DND-41 (cell line): ENCODE data around the gene KLF3.

Source experiments
- ATAC-seq: fragments of 200-7000 bp; cut with Tn5 transposase; 3 replicates; pipeline ENCODE4 v1.9.1; 2021; ENCODE audit warnings: low read depth; ENCODE audit not compliant: insufficient read depth
- DNase-seq: peaks from one replicate; pipeline ENCODE4 v3.0.0-alpha.2; 2020
- H2AFZ ChIP-seq: 2 replicates; pipeline ENCODE4 v1.6.0; 2012; ENCODE audit warnings: low read depth, low read length
- H3K27ac ChIP-seq: 2 replicates; pipeline ENCODE4 v1.5.1; 2012; ENCODE audit warnings: low read length, inconsistent platforms
- H3K27me3 ChIP-seq: fragments of 200-600 bp; sonication (generic); 2 replicates; pipeline ENCODE4 v1.6.0; 2012; ENCODE audit warnings: low read length, mild to moderate bottlenecking, inconsistent platforms; ENCODE audit not compliant: insufficient read depth, poor library complexity
- H3K36me3 ChIP-seq: 2 replicates; pipeline ENCODE4 v1.5.1; 2012; ENCODE audit warnings: low read length, inconsistent platforms; ENCODE audit not compliant: insufficient read depth
- H3K4me1 ChIP-seq: 2 replicates; pipeline ENCODE4 v1.5.1; 2012; ENCODE audit warnings: mild to moderate bottlenecking, low read length; ENCODE audit not compliant: insufficient read depth
- H3K4me2 ChIP-seq: 2 replicates; pipeline ENCODE4 v1.6.0; 2012; ENCODE audit warnings: mild to moderate bottlenecking, moderate library complexity, low read length, inconsistent platforms; ENCODE audit not compliant: insufficient read depth
- H3K4me3 ChIP-seq, 2 experiments: fragments of 200-600 bp in 1 of 2; shearing (Covaris generic) in 1 of 2; 2 replicates each; pipeline ENCODE4 v1.5.1; 2012 to 2016; ENCODE audit warnings: inconsistent platforms in 2 of 2, low read length in 2 of 2, mild to moderate bottlenecking in 2 of 2, low read depth in 1 of 2, moderate library complexity in 1 of 2
- H3K79me2 ChIP-seq: 2 replicates; pipeline ENCODE4 v1.6.0; 2012; ENCODE audit warnings: low read length, inconsistent platforms; ENCODE audit not compliant: insufficient read depth
- H3K9ac ChIP-seq: 2 replicates; pipeline ENCODE4 v1.6.0; 2012; ENCODE audit warnings: low read depth, mild to moderate bottlenecking, inconsistent platforms, low read length, moderate library complexity
- H3K9me3 ChIP-seq: 2 replicates; pipeline ENCODE4 v1.5.1; 2012; ENCODE audit warnings: low read length, moderate library complexity, mild to moderate bottlenecking, inconsistent platforms; ENCODE audit not compliant: insufficient read depth, severe bottlenecking
- H4K20me1 ChIP-seq: 2 replicates; pipeline ENCODE4 v1.6.0; 2012; ENCODE audit warnings: low read length; ENCODE audit not compliant: insufficient read depth
- EZH2 ChIP-seq: IDR thresholded peaks from 3 replicates; pipeline ENCODE4 v1.6.1; 2012; ENCODE audit warnings: borderline replicate concordance, low read depth, mild to moderate bottlenecking, moderate library complexity, low read length, inconsistent platforms; ENCODE audit not compliant: severe bottlenecking
- TF ChIP-seq, protein P1 (sequence below): IDR thresholded peaks from 2 replicates; pipeline ENCODE4 v1.5.1; 2012; ENCODE audit warnings: borderline replicate concordance, low read length, moderate library complexity, mild to moderate bottlenecking; ENCODE audit not compliant: poor library complexity, severe bottlenecking; ENCODE audit errors: extremely low read depth

The KLF3 gene

DNA sequence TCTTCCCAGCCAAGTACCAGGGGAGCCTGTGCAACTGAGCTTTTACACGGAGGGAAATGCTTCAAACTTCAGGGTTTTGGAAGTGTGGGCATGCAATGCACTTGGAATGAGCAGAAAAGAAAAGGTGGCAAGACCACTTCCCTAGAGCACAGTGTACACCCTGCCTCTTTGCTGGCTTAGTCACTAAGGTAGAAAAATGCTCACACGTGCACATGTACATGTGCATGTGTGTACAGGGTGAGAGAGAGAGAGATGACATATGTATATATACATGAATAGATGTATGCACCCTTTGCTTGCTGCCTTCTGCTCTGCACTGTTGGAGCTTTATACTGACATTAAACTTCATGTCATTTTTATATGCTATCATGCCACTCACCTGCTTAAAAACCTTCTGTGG, 7.9 kb upstream of the KLF3 start:
- no peak overlapping the region for H3K27ac ChIP-seq
- H3K9ac ChIP-seq = no peak overlapping the region
- no peaks in the 10 kb centered on the region for H4K20me1 ChIP-seq
- no peak overlapping the region for H2AFZ ChIP-seq
- H3K9me3 ChIP-seq = no peaks in the 10 kb centered on the region
- H3K4me2 ChIP-seq = no peak overlapping the region
- no peaks in the 10 kb centered on the region for H3K36me3 ChIP-seq
- ATAC-seq (no peak), DNase-seq (no peak)
- H3K4me1 ChIP-seq = no peaks in the 10 kb centered on the region
- H3K27me3 ChIP-seq = peaks cover 10% of the 10 kb centered on the region
- H3K4me3 ChIP-seq = no peak overlapping the region
- TF ChIP-seq, protein P1, sequence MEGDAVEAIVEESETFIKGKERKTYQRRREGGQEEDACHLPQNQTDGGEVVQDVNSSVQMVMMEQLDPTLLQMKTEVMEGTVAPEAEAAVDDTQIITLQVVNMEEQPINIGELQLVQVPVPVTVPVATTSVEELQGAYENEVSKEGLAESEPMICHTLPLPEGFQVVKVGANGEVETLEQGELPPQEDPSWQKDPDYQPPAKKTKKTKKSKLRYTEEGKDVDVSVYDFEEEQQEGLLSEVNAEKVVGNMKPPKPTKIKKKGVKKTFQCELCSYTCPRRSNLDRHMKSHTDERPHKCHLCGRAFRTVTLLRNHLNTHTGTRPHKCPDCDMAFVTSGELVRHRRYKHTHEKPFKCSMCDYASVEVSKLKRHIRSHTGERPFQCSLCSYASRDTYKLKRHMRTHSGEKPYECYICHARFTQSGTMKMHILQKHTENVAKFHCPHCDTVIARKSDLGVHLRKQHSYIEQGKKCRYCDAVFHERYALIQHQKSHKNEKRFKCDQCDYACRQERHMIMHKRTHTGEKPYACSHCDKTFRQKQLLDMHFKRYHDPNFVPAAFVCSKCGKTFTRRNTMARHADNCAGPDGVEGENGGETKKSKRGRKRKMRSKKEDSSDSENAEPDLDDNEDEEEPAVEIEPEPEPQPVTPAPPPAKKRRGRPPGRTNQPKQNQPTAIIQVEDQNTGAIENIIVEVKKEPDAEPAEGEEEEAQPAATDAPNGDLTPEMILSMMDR = no peak
- no peak for TF ChIP-seq EZH2
- no peaks in the 10 kb centered on the region for H3K79me2 ChIP-seq

DNA sequence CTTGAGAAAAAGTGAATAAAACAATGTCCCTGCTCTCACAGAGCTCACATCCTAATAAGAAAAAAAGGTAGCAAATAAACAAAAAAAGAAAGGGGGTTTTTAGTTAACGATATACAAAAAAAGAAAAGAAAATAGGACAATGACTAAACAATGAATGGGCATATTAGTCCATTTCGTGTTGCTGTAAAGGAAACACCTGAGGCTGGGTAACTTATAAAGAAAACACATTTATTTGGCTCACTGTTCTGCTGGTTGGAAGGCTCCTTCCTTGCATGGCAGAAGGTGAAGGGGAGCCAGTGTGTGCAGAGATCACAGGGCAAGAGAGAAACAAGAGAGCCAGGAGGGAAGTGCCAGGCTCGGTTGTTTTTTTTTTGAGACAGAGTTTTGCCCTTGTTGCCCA, 4.7 kb upstream of the KLF3 start:
- H3K4me2 ChIP-seq = no peak overlapping the region
- no peaks in the 10 kb centered on the region for H3K36me3 ChIP-seq
- peaks cover 38% of the 10 kb centered on the region for H3K27me3 ChIP-seq
- H3K9ac ChIP-seq = no peak overlapping the region
- no peak for DNase-seq
- no peaks in the 10 kb centered on the region for H3K79me2 ChIP-seq
- H3K4me1 ChIP-seq = peaks cover 17% of the 10 kb centered on the region
- ATAC-seq = no peak
- H3K9me3 ChIP-seq = no peaks in the 10 kb centered on the region
- no peaks in the 10 kb centered on the region for H4K20me1 ChIP-seq
- H2AFZ ChIP-seq = no peak overlapping the region
- H3K4me3 ChIP-seq = no peak overlapping the region
- no peak overlapping the region for H3K27ac ChIP-seq
- TF ChIP-seq EZH2 = no peak
- TF ChIP-seq, protein P1 = no peak

DNA sequence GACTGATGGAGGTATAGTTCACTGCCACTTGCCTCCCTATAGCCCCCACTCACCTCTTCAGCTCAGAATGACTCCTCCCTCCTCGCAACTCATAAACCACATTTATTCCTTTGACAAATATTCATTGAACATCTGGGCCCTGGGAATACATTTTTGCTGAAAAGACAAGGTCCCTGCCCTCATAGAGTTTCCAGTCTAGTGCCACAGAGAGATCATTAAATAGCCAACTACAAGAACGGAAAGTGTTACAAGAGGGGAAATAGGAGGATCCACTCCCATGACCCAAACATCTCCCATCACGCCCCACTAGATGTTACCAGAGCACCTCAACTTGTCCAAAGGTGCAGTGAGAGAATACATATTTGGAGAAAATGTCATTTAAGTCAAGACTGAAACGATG, 3.2 kb upstream of the KLF3 start:
- Histone ChIP-seq H4K20me1 (peaks cover 3% of the 10 kb centered on the region; the same call in 1 of the 2 replicates), H3K9ac (no peak overlapping the region), H3K4me2 (no peak overlapping the region), H3K27ac (no peak overlapping the region), H3K4me3 (no peak overlapping the region), H3K27me3 (peaks cover 51% of the 10 kb centered on the region), H2AFZ (no peak overlapping the region), H3K79me2 (no peaks in the 10 kb centered on the region), H3K9me3 (no peaks in the 10 kb centered on the region), H3K4me1 (peaks cover 24% of the 10 kb centered on the region), H3K36me3 (no peaks in the 10 kb centered on the region)
- DNase-seq (no peak), ATAC-seq (no peak)
- TF ChIP-seq, protein P1 = no peak
- TF ChIP-seq EZH2 = no peak

DNA sequence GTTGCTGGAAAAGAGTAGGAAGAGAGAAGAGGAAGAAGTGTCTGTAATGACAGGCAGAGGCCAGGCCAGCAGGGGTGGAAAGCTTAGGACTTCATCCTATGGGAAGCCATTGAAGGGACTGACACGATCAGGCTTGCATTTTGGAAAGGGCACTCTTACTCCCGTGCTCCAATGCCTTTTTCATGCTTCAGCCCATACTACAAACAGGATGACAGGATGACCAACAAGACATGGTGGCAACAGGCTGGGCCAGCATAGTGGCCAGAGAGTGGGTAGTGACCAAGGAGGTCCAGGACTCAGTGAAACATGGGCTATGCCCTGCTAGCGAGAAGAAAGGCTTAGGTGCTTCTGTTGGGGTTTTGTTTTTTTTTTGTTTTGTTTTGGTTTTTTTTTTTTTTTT, 2.6 kb upstream of the KLF3 start:
- Histone ChIP-seq H2AFZ (no peak overlapping the region), H3K9ac (no peak overlapping the region), H3K4me2 (no peak overlapping the region), H4K20me1 (peaks cover 3% of the 10 kb centered on the region), H3K27ac (no peak overlapping the region), H3K36me3 (no peaks in the 10 kb centered on the region), H3K27me3 (peaks cover 57% of the 10 kb centered on the region), H3K79me2 (no peaks in the 10 kb centered on the region), H3K4me3 (no peak overlapping the region), H3K9me3 (no peaks in the 10 kb centered on the region), H3K4me1 (peaks cover 24% of the 10 kb centered on the region)
- ATAC-seq = no peak
- no peak for TF ChIP-seq EZH2
- TF ChIP-seq, protein P1 = no peak
- DNase-seq = no peak
